ENCODE measurements around the gene INPP5D. TPM values are rescaled to one million over a fixed set of nuclear protein-coding genes. Genes with fewer than 3 reads are reported as not detected.
A peak's percentile ranks its signal among the peaks of the same experiment; 100 is the strongest.

The INPP5D gene
- total RNA-seq, 1 experiment from 2014 or later, result 12.7 TPM

DNA sequence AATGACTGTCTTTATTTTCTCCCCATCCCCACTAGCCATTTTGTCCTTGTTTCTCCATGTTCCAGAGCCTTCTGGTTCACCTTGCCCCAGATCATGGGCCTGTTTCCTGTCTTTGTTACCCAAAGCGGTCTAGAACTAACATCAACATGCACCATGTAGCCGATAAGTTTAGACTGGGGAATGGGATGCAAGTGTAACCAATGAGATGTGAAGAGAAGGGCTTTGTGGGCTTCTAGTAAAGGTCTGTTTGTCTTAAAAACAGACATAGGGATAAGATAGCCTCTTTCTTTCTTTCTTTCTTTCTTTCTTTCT is 25.7 kb downstream of the INPP5D start:
- H3K9ac ChIP-seq (ENCODE audit: extremely low read depth, insufficient read length, low read length), result no peak overlapping the region
- H3K4me2 ChIP-seq (ENCODE audit: insufficient read depth, insufficient read length, low read length), result no peak overlapping the region
- H2BK20ac ChIP-seq (ENCODE audit: low read depth, low read length, poor library complexity, severe bottlenecking), result no peak overlapping the region
- no peaks in the 10 kb centered on the region for H3K4me1 ChIP-seq (ENCODE audit: insufficient read depth, low read length)
- H3K56ac ChIP-seq (ENCODE audit: insufficient read length, low read depth, low read length), result no peak overlapping the region
- Mint-ChIP-seq H3K4me1 (peaks cover 26 to 38% of the 10 kb centered on the region in 2 experiments), H3K4me3 (no peak overlapping the region), H3K36me3 (ENCODE audit: insufficient read depth in 1 of 3, low read depth in 3 of 3) (no peaks in the 10 kb centered on the region), H3K9me3 (no peaks in the 10 kb centered on the region), H3K27ac (peak overlapping the region in 2 of 3 experiments; percentile 13 to 34; a peak in 3 of 7 replicates), H3K27me3 (ENCODE audit: low read depth) (peaks cover 2% of the 10 kb centered on the region)
- H3K23me2 ChIP-seq (ENCODE audit: insufficient read length, low read depth, low read length, poor library complexity, severe bottlenecking), result no peaks in the 10 kb centered on the region
- no peaks in the 10 kb centered on the region for H3K9me3 ChIP-seq (ENCODE audit: control insufficient read depth, low read depth, low read length)
- no peaks in the 10 kb centered on the region for H4K20me1 ChIP-seq (ENCODE audit: control insufficient read depth, insufficient read depth, insufficient read length)
- TF ChIP-seq, protein P1, sequence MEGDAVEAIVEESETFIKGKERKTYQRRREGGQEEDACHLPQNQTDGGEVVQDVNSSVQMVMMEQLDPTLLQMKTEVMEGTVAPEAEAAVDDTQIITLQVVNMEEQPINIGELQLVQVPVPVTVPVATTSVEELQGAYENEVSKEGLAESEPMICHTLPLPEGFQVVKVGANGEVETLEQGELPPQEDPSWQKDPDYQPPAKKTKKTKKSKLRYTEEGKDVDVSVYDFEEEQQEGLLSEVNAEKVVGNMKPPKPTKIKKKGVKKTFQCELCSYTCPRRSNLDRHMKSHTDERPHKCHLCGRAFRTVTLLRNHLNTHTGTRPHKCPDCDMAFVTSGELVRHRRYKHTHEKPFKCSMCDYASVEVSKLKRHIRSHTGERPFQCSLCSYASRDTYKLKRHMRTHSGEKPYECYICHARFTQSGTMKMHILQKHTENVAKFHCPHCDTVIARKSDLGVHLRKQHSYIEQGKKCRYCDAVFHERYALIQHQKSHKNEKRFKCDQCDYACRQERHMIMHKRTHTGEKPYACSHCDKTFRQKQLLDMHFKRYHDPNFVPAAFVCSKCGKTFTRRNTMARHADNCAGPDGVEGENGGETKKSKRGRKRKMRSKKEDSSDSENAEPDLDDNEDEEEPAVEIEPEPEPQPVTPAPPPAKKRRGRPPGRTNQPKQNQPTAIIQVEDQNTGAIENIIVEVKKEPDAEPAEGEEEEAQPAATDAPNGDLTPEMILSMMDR (conservative IDR thresholded peaks at IDR 0.05), result no peak
- H3K14ac ChIP-seq (ENCODE audit: insufficient read depth, low read length), result no peak overlapping the region
- H4K91ac ChIP-seq (ENCODE audit: insufficient read length, low read depth, low read length), result no peak overlapping the region
- H2AFZ ChIP-seq (ENCODE audit: low read length), result no peak overlapping the region
- no peaks in the 10 kb centered on the region for H3K79me1 ChIP-seq (ENCODE audit: insufficient read depth, low read depth, low read length, poor library complexity, severe bottlenecking)
- no peak overlapping the region for H2BK5ac ChIP-seq (ENCODE audit: insufficient read length, low read length)
- no peak overlapping the region for H2BK12ac ChIP-seq (ENCODE audit: insufficient read length, low read depth, low read length)
- DNase-seq, result no peak
- no peak overlapping the region for H4K5ac ChIP-seq (ENCODE audit: insufficient read length, low read depth, low read length)
- H3K18ac ChIP-seq (ENCODE audit: insufficient read length, low read depth, low read length), result no peak overlapping the region
- no peak overlapping the region for H3T11ph ChIP-seq (ENCODE audit: low read length)
- H4K8ac ChIP-seq (replicated peaks; ENCODE audit: insufficient read length, low read depth, low read length), result no peak overlapping the region
- H3K27me3 ChIP-seq (ENCODE audit: insufficient read depth, low read length), result no peaks in the 10 kb centered on the region
- no peaks in the 10 kb centered on the region for H3K79me2 ChIP-seq (ENCODE audit: insufficient read depth, low read length)
- no peak overlapping the region for H3K4ac ChIP-seq (ENCODE audit: low read depth, low read length)
- H2BK15ac ChIP-seq (ENCODE audit: low read depth, low read length), result no peak overlapping the region
- H2AK5ac ChIP-seq (ENCODE audit: insufficient read length, low read length), result no peak overlapping the region
- no peak overlapping the region for H3K23ac ChIP-seq (ENCODE audit: insufficient read length, low read depth, low read length)
- no CpG with 5 or more reads among the region's 2 CpGs for WGBS (ENCODE audit: extremely low coverage, insufficient read length, low lambda C conversion rate)
- no peak overlapping the region for H3K27ac ChIP-seq (ENCODE audit: insufficient read length, low read depth, low read length)
- H2BK120ac ChIP-seq (ENCODE audit: low read depth, low read length, poor library complexity, severe bottlenecking), result no peak overlapping the region
